ENCODE measurements around the gene RUFY4.

Gene RUFY4, protein sequence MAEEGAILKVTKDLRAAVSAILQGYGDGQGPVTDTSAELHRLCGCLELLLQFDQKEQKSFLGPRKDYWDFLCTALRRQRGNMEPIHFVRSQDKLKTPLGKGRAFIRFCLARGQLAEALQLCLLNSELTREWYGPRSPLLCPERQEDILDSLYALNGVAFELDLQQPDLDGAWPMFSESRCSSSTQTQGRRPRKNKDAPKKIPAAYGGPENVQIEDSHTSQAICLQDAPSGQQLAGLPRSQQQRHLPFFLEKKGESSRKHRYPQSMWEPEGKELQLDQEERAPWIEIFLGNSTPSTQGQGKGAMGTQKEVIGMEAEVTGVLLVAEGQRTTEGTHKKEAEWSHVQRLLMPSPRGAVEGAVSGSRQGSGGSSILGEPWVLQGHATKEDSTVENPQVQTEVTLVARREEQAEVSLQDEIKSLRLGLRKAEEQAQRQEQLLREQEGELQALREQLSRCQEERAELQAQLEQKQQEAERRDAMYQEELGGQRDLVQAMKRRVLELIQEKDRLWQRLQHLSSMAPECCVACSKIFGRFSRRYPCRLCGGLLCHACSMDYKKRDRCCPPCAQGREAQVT

DNA sequence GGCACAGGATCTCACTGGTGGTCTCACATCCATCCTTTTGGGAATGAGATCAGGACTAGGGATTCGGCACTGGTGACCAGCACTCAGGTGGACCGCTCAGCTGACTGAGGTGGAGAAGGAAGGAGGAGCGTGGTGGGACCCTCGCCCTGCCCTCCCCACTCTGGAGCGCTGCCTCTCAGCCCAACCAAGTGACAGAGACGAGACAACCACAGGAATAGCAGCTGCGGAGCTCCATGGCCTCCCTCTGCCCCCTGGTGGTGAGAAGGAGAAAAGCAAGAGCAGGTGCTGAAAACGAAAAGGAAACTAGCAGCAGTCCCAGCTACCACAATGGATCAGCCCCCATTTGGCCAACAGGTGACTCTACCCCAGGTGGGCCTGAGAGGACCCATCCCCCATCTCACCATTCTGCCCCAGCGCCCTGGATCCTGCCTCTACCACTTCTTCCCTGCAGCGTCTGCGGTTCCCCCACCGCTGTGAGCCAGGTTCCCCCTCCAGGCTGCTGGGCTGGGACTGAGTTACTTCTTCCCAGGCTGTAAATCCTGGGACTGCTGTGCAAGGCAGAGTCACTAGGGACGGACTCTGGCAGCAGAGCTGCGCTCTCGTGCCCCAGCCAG, at the start of gene RUFY4:
TSS of gene RUFY4 (plus strand) at position 533 of the 614 bp plus-strand sequence. CDS start 1,353 bp downstream, outside the sequence.
- peak; percentile 33 for DNase-seq (ENCODE audit: low read depth)

DNA sequence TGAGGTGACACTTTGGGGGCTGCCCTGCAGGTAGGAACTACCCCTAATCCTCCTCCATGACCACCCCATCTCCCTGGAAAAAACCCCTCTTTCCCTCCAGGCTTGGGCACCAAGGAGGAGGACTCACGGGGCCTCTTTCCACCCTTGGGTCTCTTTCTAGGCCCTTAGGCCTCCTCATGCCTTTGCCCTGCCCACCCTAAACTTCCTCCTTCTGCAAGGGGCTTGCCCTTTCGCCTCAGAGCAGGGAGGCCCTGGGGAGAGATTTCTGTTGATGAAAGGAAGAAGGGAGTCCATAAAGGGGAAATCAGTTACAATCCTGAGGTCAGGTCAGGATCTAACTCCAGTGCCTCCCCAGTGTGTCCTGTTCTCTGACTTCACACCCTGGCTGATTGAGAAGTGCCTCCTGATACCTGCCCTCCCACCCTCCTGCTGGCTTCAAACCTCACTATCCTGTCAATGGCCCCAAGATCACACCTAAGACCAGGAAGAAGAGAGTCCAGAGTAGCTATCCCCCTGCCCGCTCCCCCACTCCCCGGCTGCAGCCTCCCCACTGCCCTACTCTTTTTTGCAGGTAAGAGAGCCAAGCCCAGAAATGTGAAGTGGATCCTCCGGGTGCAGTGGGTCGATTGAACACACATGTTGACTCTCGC, 49.5 kb upstream of the RUFY4 start:
- DNase-seq (ENCODE audit: low read depth) = no peak

DNA sequence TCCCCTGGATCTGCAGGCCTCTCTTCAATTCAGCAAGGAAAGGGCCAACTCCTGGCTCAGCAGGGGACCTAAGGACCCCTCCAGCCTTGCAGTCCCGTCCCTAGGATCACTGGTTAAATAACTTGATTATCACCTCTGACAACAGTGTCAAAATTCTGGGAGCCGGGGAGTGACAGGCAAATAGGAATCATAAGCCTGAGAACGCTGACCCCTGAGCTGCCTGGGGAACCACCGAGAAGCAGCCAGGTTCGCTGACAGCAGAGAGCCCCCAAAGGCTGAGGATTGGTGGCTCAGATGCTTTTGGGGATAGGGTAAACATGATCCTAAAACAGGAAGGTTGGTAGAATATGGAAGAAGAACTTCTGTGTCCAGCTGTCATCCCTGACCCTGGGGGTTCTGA, 48.8 kb upstream of the RUFY4 start:
- no peak for DNase-seq (ENCODE audit: low read depth)

DNA sequence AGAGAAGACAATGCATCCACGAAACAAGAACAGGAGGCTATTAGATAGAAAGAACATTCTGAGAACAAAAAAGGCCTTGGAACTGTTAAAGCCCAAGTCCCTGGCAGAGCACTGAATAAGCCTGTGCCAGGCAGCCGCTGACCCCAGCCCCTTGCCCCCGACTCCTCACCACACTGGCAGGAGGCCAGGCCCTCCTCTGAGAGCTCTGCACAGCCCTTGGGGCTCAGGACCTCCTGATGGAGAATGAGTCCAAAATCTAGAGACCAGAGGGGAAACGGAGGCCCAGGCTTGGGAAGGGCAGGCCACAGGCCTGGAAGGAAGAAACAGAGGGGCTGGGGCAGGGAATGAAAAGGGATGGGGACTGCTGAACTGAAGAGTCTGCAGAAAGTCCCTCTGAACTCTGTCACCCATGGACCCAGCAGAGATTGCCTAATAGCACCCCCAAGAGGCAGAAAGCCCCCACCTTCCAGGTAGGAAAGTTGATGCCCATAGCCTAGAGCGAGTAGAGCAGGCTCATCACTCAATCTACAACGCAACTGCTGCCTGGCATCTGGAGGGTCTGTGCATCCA, 48.0 kb upstream of the RUFY4 start:
- DNase-seq (ENCODE audit: low read depth) = no peak

DNA sequence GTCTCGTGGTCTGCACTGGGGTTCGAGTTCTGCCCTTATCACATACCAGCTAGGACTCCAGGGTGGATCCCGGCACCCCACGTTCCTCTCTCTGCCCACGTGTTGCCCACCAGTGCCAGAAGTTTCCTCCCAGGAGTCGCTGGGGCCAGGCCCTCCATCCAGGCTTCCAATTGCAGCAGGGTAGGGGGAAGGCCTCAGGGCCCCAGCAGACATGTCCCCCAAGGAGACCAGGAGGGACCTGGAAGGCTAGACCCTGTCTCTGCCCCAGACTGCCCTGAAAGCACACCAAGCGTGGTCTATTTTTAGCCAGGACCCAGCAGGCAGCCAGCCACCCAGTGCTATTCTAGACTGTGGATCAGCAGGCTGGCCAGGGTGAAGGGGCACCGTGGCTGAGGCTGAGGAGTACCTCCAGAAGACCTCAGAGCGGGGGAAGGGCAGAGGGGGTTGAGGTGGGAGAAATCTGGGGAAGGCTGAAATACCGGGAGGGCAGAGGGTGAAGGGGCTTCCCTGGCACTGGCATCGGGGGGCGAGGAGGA, 47.4 kb upstream of the RUFY4 start:
- no peak for DNase-seq (ENCODE audit: low read depth)

DNA sequence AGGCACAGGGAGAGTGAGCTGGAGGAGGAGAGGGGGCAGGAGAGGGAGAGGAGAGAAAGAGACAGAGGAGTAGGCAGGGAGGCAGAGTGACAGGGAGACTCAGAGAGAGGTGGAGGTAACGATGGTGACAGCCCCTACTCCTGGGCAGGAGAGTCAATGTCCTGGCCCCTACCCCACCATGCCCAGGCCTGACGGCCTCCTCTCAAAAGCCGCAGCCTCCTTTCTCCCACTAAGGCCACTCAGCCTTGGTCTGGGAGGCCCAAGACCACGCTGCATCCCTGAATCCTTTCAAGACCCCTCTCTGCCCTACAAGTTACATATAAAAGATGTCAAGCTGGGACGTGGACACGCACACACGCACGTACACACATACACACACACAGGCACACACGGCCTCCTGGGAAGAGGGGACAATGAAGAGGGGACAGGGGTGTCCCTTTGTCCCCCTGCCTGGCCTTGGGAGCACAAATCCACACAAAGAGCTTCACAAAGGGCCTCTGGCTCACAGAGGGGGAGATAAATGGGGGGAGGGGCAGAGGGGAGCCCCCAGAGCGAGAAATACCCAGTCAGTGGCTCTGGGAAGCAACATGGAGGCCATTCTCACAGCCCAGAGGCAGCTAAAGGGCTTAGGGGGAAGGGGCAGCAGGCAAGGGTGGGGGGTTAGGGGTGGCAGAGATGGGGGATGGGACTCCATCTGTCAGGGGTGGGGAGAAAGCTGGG, 46.8 kb upstream of the RUFY4 start:
- no peak for DNase-seq (ENCODE audit: low read depth)

DNA sequence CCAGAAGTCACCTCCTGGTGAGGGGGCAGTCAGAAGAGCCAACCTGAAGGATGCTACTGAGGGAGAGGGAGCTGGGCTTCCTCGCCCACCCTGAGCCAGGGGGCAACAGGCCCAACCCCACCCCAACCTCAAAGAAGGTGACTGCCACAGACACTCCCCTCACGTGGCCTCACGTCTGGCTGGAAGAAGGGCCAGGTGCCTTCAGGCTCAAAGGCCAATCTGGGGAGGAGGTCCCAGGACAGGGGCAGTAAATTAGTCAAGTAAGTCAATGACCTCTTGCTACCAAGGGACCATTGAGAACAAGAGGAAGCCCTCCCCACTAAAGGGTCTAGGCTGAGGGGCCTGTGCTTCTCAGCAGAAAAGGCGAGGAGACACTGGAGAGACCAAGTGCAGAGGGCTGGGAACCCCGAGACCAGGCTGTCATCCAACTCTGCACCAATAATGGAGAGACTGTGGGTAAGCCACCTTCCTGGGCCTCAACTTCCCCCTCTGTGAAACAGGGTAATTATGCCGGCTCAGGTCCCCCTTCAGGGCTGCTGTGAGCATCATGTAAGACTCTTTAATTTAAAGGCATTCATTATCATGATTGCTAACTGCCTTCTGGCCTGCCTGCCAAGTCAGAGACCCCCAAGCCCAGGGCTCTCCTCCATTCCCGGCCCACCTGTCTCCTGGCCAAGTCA, 46.1 kb upstream of the RUFY4 start:
- DNase-seq (ENCODE audit: low read depth) = no peak

DNA sequence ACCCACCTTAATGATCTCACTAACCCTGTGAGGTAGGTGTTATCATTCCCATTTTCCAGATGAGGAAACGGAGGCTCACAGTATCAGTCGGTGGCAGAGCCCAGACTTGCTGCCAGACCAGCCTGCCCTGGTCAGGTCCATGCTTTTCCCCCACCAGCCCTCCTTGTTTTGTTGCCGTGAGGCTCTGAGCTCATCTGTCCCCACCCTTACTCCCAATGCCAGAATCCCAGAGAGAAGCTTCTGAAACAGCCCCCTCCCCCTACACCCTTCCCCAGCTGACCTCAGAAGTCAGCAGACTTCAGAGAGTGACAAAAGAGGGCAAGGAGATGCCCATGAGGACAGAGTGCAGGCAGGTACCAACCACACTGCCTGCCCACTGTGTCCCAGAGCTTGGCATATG, 45.4 kb upstream of the RUFY4 start:
- DNase-seq (ENCODE audit: low read depth) = no peak

DNA sequence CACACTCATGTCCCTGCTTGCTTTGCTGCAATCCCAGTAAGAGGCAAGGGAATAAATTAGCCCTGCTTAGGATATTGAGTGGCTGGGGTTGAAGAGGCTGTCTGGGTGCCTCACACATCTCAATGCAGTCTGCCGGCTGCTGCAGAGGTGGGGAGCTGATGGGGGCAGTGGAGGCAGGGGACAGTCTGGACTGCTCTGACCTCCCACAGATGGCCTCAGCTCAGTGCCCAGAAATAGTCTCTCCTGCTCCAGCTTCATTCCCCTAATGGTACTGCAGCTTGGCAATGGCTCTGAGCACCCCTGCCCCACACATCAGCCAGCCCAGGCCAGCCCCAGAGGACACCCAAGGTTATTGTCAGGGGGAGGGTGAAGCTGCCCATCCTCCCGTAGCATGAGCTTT, 44.7 kb upstream of the RUFY4 start:
- no peak for DNase-seq (ENCODE audit: low read depth)

DNA sequence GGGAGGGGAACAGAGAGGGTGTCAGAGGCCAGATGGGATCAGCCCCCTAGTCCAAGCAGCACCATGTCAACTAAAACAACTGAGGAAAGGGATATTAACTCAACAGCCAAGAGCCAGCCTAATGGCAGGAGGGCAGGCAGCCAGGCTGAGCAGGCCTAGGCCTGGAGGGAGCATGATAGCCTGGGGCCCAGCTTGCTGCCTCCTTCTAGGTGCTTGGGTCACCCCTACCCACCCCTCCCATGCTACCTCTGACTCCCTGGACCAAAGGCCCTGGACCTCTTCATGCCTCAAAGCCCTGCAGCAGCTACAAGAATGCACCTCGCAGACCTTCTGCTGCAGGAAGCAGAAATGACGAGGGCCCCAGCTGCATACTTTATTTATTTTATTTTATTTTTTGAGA, 44.2 kb upstream of the RUFY4 start:
- no peak for DNase-seq (ENCODE audit: low read depth)

DNA sequence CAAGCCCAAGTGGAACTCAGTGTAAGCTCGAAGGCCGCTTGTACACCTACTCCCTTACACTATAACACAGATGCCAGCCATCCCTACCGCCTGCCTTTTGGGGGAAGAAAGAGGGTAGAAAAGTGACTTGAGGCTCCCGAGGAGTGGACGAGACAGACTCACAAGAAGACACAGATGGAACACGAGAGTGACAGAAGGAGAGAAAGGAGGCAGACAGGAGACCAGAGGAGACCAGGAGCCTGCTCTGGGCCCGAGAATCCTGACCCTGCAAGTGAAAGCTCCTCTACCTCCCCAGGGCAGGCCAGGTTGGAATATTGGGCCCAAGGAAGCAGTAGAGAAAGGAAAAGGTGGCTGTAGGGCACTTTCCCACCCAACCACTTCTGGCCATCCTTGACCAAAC, 42.8 kb upstream of the RUFY4 start:
- no peak for DNase-seq (ENCODE audit: low read depth)

DNA sequence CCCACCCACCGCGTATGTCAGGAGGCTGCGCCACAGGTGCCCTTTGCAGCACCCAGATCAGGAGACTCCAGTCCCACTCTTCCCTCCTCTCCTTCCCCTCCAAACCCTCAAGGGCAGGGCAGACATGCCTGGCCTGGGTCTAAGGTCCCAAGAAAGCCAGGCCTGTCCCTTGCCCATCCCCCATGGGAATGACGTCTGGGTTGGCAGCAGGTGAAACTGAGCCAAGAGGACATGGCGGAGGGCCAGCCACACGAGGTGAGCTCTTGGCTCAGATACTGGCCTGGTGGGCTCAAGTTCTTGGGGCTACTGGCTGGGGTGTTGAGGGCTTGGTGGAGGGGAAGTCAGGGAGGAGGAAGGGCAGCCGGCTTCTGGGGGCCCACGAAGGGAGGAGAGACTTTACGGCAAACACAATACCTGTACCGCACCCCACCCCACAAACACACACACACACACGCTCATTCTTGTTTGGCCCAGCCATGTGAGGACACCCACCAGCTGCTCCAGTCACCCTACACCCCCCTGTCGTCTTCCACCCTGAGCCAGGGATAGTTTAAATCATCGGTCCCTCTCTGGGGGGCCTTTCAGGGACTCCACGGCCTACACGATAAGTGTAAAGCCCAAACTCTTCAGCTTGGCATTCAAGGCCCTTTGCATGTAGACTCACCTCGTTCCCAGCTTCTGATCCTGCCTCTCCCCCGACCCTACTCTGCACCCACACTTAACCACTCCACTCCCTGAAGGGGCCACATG, 42.2 kb upstream of the RUFY4 start:
- DNase-seq (ENCODE audit: low read depth) = no peak

DNA sequence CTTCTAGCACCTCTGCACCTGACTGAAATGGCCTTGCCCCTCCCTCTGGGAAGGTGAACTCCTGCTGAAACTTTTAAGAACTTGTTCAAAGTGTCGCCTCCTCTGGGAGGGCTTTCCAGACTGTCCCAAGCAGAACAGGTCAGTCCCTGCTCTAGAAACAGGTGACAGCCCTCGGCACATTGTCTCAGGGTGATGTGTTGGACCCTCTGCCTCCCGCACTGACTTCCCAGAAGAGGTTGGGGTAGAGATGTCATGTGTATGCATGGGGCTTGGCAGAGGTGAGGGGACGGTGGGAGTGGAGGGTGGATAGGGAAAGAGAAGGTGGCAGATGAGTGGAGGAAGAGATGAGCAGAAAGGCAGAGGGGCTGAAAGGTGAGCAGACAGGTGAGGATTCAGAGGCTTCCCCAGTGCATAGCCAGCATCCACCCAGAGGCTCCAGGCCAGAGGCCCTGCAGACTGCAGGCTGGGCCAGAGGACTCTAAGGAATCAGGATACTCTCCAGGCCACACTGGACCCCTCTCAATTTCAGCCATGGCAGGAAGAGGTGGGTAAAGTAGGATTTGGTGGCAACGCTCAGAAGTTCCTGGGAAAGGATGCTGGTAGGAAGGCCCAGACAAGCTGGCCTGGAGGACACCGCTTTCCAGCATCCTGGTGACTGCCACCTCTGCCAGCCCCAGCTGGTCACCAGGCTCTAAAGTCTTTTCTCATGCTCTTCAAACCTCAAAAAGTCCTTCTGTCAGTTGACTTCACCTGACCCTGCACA, 41.4 kb upstream of the RUFY4 start:
- DNase-seq (ENCODE audit: low read depth) = no peak

DNA sequence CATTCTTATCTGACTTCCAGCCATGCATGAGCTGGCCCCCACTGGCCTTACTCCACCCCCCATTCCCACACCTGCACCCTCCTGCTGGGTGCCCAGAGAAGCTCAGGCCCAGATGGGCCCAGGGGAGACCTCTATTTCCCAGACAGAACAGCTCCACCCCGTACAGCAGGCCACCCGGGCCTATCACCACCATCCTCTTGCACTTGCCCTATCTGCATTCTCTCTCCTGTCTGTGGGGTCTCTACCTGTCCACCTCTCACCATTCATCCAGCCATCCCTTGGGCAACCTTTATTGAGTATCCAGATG, 40.9 kb upstream of the RUFY4 start:
- DNase-seq (ENCODE audit: low read depth) = no peak

DNA sequence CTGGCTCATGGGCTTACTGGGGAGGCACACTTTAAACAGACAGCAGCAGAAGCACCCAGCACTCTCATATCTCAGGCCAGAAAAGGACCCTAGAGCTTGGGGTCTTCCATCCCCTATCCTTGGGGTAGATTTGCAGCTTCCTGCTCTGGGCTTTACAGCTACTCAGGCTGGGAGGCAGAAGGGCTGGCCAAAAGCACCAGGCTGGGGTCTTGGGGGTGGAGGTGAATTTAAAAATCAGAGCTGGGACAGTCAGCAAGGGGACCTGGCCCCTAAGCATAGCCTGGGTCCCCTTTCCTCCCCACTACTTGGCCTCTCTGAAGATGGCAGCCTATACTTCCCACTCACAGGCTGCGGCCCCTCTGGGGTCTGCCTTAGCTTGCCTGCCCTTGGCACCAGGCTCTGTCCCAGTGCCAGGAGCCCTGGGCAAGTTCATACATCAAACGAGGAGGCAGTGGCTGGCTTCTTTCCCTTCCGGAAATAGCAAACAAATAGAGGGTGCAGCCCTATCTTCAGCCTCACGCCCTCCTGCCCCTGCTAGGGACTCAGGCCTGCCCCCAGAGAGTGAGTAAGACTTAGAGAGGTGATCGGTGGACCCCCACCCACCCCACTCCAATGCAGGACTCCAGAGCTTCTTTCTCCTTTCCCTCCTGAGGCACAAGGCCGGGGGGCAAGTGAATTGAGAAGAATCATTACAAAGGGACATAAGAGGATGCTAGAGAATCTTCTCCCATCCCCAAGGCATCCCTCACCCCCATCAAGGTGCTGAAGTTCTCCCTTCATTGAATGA, 40.3 kb upstream of the RUFY4 start:
- no peak for DNase-seq (ENCODE audit: low read depth)

DNA sequence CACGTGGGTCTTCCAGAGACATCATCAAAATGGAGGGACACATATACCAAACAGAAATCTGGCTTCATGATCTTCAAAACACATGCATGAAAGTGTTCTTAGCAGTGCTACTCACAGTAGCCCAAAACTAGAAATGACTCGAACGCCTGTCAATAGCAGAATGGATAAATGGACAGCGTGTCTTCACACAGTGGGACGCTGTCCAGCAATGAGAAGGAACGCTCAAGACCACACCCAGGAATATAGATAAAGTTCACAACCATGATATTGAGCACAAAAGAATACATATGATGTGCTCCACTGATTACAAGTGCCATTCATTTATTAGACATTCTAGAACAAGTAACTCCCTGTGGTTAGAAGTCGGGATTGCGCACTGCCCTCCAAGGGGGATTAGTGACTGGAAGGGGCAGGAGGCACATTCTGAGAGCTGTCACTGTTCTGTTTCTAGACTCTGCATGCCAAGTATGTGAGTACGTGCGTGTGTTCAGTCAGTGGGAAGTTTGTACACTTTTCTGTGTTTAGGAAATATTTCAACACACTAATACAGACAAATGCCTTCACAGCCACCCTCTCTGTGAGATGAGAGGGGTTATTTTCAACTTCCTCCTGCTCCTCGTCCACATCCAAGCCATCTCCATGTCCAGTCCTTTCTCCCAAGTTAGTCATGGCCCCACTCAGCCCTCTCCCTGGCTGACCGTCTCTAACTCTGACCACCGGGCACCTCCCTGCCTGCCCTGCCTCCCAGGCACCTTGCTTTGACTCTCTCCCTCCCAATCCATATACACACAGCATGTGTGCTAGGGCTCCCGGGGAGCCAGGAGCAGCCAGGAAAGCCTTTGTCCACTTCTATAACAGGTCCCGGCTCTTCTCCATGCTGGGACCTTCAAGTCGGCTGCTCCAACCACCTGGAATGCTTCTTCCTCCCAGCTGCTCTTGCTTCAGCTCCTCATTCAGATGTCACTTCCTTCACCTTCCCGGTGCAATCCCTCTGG, 39.4 kb upstream of the RUFY4 start:
- no peak for DNase-seq (ENCODE audit: low read depth)

DNA sequence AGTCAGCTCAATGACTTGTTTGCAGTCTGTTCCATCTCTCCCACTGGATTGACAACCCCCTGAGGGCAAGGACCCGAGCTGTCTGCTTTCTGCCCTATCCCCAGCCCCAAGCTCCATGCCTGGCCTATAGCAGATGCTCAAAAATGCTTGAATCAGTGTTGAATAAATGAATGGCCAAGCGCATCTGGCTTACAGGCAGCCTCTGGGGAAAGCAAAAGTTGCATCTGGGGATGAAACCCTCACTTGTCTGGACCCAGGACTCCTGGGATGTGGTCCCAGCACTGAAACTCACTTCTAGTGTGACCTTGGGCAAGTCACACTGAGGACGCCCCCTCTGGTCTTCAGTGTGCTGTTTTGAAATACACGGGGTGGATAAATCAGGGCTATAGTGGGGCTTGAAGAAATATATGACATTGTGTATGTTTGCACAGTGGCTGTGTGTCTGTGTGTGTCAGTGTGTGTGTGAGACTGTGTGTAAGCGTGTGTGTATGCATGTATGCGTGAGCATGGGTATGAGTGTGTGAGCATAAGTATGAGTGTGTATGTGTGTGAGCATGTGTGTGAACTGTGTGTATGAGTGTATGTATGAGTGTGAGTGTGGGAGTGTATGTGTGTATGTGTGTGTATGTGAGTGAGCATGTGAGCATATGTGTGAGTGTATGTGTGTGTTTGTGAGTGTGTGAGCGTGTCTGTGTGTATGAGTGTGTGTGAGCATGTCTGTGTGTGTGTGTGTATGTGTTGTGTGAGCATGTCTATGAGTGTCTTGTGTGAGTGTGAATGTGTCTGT, 38.5 kb upstream of the RUFY4 start:
- no peak for DNase-seq (ENCODE audit: low read depth)
